ENCODE measurements around the gene FBXW11.

- TF ChIP-seq CTCF (IDR thresholded peaks at IDR 0.05): no peak
- TF ChIP-seq POLR2A (IDR thresholded peaks at IDR 0.05): no peak
Observed at GRCh38 chr5:171999877-172000276, 6.6 kb downstream of the FBXW11 start.
